Neural progenitor cell (in vitro differentiated cells): ENCODE measurements around the gene WDR45B.

Experiments
- CTCF ChIP-seq: fragments of 200-600 bp; sonication (generic); IDR thresholded peaks from 2 replicates; pipeline ENCODE4 v1.5.1; 2017; ENCODE audit warnings: antibody characterized with exemption, mild to moderate bottlenecking
- EZH2 ChIP-seq: fragments of 200-600 bp; sonication (generic); IDR thresholded peaks from 2 replicates; pipeline ENCODE4 v1.6.1; 2017; ENCODE audit warnings: antibody characterized with exemption, mild to moderate bottlenecking, moderate library complexity
- EZH2phosphoT487 ChIP-seq: fragments of 200-600 bp; sonication (generic); IDR thresholded peaks from 2 replicates; pipeline ENCODE4 v1.6.1; 2017; ENCODE audit warnings: antibody characterized with exemption

DNA sequence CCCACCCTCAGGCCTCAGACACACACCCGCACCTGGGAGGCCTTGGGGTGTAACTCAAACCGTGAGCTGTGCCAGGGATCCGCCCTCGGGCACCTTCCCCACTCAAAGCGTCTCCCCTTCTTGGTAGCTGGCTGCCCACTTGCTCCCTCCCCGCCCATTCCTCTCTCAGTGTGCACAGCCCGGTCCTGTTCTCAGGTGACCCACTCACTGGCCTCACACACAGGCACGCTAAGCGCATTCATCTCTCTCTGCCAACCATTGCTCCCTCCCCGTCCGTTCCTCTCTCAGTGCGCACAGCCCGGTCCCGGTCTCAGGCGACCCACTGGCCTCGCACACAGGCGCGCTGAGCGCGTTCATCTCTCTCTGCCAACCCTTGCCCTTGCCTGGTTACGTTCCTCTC is 20.8 kb downstream of the WDR45B start:
- TF ChIP-seq CTCF (no peak), EZH2 (no peak), EZH2phosphoT487 (no peak)
